ENCODE measurements around the gene CAGE1.
A peak's percentile ranks its signal among the peaks of the same experiment; 100 is the strongest.
"Not testable (repeated sequence)": the region's sequence is repeated elsewhere in the genome, so short reads cannot be mapped to it uniquely, and the experiment has no call there.

The CAGE1 gene

DNA sequence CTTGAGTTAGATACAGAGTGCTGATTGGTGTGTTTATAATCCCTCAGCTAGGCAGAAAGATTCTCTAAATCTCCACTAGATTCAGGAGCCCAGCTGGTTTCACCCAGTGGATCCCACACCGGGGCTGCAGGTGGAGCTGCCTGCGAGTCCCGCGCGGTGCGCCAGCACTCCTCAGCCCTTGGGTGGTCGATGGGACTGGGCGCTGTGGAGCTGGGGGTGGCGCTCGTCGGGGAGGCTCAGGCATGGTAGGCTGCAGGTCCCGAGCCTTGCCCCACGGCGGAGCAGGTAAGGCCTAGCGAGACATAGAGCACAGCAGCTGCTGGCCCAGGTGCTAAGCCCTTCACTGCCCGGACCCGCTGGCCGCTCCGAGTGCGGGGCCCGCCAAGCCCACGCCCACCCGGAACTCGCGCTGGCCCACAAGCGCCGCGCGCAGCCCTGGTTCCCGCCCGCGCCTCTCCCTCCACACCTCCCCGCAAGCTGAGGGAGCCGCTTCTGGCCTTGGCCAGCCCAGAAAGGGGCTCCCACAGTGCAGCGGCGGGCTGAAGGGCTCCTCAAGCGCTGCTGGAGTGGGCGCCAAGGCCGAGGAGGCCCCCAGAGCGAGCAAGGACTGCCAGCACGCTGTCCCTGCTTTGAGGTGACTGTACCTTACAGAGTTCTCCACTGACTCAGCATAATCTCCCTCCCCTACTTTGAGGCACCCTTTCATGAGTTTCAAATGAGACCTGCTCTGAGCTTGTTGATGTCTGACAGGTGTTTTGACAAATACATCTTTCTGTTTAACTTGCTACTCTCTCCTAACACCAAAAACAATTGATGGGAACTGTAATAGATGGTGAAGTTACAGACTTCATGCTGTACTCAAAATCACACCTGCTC is 72.6 kb downstream of the CAGE1 start:
- no peaks in the 10 kb centered on the region for H3K9me3 ChIP-seq
- H3K27me3 ChIP-seq = no peaks in the 10 kb centered on the region
- H3K36me3 ChIP-seq = no peaks in the 10 kb centered on the region
- TF ChIP-seq, protein P1, sequence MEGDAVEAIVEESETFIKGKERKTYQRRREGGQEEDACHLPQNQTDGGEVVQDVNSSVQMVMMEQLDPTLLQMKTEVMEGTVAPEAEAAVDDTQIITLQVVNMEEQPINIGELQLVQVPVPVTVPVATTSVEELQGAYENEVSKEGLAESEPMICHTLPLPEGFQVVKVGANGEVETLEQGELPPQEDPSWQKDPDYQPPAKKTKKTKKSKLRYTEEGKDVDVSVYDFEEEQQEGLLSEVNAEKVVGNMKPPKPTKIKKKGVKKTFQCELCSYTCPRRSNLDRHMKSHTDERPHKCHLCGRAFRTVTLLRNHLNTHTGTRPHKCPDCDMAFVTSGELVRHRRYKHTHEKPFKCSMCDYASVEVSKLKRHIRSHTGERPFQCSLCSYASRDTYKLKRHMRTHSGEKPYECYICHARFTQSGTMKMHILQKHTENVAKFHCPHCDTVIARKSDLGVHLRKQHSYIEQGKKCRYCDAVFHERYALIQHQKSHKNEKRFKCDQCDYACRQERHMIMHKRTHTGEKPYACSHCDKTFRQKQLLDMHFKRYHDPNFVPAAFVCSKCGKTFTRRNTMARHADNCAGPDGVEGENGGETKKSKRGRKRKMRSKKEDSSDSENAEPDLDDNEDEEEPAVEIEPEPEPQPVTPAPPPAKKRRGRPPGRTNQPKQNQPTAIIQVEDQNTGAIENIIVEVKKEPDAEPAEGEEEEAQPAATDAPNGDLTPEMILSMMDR (IDR thresholded peaks at IDR 0.05) = no peak
- no peak overlapping the region for H3K27ac ChIP-seq
- H3K4me1 ChIP-seq (ENCODE audit: control insufficient read depth in 1 of 2, insufficient read depth in 1 of 2, low read depth in 1 of 2, low read length in 1 of 2) = peaks cover 21 to 22% of the 10 kb centered on the region in 2 experiments
- H3K4me3 ChIP-seq (ENCODE audit: low read depth in 1 of 2, low read length in 1 of 2) = no peak overlapping the region

DNA sequence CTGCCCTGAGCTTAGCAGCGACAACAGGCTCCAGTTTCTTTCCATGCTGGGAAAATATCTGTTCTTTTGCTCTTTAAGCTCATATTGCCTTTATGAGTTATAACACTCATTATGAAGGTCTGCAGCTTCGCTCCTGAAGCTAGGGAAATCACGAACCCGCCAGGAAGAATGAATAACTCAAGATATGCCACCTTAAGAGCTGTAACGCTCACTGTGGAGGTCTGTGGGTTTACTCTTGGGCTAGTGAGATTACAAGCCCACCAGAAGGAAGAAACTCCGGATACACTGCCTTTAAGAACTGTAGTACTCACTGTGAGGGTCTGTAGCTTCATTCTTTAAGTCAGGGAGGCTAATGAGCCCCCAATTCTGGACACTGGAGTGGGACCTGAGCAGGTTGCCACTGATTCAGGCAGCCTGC is 73.6 kb downstream of the CAGE1 start:
- Histone ChIP-seq H3K9me3 (no peaks in the 10 kb centered on the region), H3K36me3 (no peaks in the 10 kb centered on the region), H3K27me3 (no peaks in the 10 kb centered on the region), H3K27ac (no peak overlapping the region), H3K4me3 (ENCODE audit: low read depth in 1 of 2, low read length in 1 of 2) (no peak overlapping the region), H3K4me1 (ENCODE audit: control insufficient read depth in 1 of 2, insufficient read depth in 1 of 2, low read depth in 1 of 2, low read length in 1 of 2) (peaks cover 30 to 31% of the 10 kb centered on the region in 2 experiments)
- TF ChIP-seq, protein P1 (IDR thresholded peaks at IDR 0.05) = no peak

DNA sequence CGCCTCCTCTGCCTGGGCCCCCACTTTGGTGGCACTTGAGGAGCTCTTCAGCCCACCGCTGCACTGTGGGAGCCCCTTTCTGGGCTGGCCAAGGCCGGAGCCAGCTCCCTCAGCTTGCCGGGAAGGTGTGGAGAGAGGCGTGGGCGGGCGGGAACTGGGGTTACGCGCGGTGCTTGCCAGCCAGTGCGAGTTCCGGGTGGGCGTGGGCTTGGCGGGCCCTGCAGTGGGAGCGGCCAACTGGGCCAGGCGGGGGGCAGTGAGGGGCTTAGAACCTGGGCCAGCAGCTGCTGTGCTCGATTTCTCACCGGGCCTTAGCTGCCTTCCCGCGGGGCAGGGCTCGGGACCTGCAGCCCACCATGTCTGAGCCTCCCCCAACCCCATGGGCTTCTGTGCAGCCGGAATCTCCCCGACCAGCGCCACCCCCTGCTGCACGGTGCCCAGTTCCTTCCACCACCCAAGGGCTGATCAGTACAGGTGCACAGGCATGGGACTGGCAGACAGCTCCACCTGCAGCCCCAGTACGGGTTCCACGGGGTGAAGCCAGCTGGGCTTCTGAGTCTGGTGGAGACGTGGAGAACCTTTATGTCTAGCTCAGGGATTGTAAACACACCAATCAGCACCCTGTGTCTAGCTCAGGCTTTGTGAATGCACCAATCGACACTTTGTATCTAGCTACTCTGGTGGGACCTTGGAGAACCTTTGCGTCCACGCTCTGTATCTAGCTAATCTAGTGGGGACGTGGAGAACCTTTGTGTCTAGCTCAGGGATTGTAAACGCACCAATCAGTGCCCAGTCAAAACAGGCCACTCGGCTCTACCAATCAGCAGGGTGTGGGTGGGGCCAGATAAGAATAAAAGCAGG is 74.2 kb downstream of the CAGE1 start:
- H3K27me3 ChIP-seq; H3K9me3 ChIP-seq; H3K4me3 ChIP-seq (ENCODE audit: low read depth in 1 of 2, low read length in 1 of 2); H3K36me3 ChIP-seq: not testable (repeated sequence)
- Histone ChIP-seq H3K4me1 (ENCODE audit: control insufficient read depth in 1 of 2, insufficient read depth in 1 of 2, low read depth in 1 of 2, low read length in 1 of 2) (peaks cover 32 to 33% of the 10 kb centered on the region in 2 experiments), H3K27ac (peak overlapping the region; percentile 92)

DNA sequence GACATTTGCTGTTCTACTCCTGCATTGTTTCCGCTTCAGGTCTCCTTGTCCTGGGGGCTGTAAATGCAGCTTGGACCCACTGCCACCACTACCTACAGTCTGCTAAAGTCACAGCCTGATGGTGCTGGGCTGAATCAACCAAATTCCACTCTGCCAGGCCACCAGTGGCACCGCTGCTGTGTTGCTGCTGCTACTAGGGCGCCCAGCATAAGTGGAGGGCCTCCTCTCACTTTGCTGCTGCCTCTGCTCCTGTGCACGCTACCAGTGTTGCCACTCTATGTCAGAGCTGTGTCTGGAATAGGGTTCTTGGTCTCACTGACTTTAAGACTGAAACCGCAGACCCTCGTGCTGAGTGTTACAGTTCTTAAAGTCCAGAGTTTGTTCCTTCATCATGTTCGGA is 75.1 kb downstream of the CAGE1 start:
- Histone ChIP-seq H3K27me3 (no peaks in the 10 kb centered on the region), H3K4me3 (ENCODE audit: low read depth in 1 of 2, low read length in 1 of 2) (no peak overlapping the region), H3K36me3 (peaks cover 5% of the 10 kb centered on the region), H3K9me3 (no peaks in the 10 kb centered on the region), H3K27ac (peak overlapping the region; percentile 92), H3K4me1 (ENCODE audit: control insufficient read depth in 1 of 2, insufficient read depth in 1 of 2, low read depth in 1 of 2, low read length in 1 of 2) (peaks cover 32 to 33% of the 10 kb centered on the region in 2 experiments)
- TF ChIP-seq, protein P1 (IDR thresholded peaks at IDR 0.05) = no peak

DNA sequence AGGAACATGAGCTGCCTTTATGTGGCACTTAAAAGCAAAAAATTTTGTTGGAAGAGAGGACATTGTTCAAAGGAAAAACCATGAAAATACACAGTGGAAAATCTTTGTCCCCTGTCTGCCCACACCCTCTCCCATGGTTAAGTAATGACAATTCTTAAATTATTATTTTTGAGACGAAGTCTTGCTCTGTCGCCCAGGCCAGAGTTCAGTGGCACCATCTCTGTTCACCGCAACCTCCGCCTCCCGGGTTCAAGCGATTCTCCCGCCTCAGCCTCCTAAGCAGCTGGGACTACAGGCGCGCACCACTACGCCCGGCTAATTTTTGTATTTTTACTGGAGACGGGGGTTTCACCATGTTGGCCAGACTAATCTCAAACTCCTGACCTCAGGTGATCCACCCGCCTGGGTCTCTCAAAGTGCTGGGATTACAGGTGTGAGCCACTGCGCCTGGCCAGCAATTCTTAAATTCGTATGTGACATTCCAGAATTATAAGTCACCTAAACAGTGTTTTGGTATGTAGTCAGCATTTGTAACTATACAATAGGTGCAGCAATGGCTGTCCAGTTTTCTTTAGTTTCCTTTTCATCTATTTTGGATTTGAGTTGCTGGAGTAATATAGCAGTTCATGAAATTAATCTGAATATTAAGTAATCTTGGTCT is 75.9 kb downstream of the CAGE1 start:
- Histone ChIP-seq H3K36me3 (peaks cover 13% of the 10 kb centered on the region), H3K27ac (peak overlapping the region; percentile 92), H3K4me3 (ENCODE audit: low read depth in 1 of 2, low read length in 1 of 2) (peak overlapping the region; percentile 95), H3K4me1 (ENCODE audit: control insufficient read depth in 1 of 2, insufficient read depth in 1 of 2, low read depth in 1 of 2, low read length in 1 of 2) (peaks cover 35 to 40% of the 10 kb centered on the region in 2 experiments), H3K9me3 (no peaks in the 10 kb centered on the region), H3K27me3 (no peaks in the 10 kb centered on the region)
- TF ChIP-seq, protein P1 (IDR thresholded peaks at IDR 0.05) = no peak
